Measurements from ENCODE around the gene RBFA.

RBFA gene

GRCh38 chr18:80041424-80041823, 7.2 kb downstream of the RBFA start:
- no peak overlapping the region for H3K4me3 ChIP-seq (ENCODE audit: low read length)
- H3K9me3 ChIP-seq (ENCODE audit: control insufficient read depth, insufficient read depth, low read length): no peaks in the 10 kb centered on the region
- peaks cover 76% of the 10 kb centered on the region for H3K36me3 ChIP-seq (ENCODE audit: control insufficient read depth, low read length)
- no peaks in the 10 kb centered on the region for H3K9me2 ChIP-seq (replicated peaks; ENCODE audit: control insufficient read depth, low read length)
- peaks cover 25% of the 10 kb centered on the region for H3K79me2 ChIP-seq (ENCODE audit: control insufficient read depth, low read length)
- H3K4me1 ChIP-seq (ENCODE audit: control insufficient read depth, low read length): no peaks in the 10 kb centered on the region
- no peak overlapping the region for H3K4me2 ChIP-seq (ENCODE audit: low read length)
- no peaks in the 10 kb centered on the region for H4K20me1 ChIP-seq (ENCODE audit: control insufficient read depth, insufficient read depth, low read depth, low read length)
- no peaks in the 10 kb centered on the region for H3K27me3 ChIP-seq (ENCODE audit: control insufficient read depth, low read length)
- H3K27ac ChIP-seq (ENCODE audit: low read depth, low read length): no peak overlapping the region
- no peaks in the 10 kb centered on the region for H3F3A ChIP-seq (ENCODE audit: control insufficient read depth, insufficient read depth)
- TF ChIP-seq EZH2phosphoT487 (IDR thresholded peaks at IDR 0.05; ENCODE audit: borderline replicate concordance, low read length) (no peak), CTCF (IDR thresholded peaks at IDR 0.05; ENCODE audit: low read depth, low read length, poor library complexity, severe bottlenecking) (no peak)

- no peaks in the 10 kb centered on the region for H4K20me1 ChIP-seq (ENCODE audit: control insufficient read depth, insufficient read depth, low read depth, low read length)
- peaks cover 16% of the 10 kb centered on the region for H3K79me2 ChIP-seq (ENCODE audit: control insufficient read depth, low read length)
- H3K4me1 ChIP-seq (ENCODE audit: control insufficient read depth, low read length): no peaks in the 10 kb centered on the region
- no peak overlapping the region for H3K4me2 ChIP-seq (ENCODE audit: low read length)
- H3K4me3 ChIP-seq (ENCODE audit: low read length): no peak overlapping the region
- H3K9me3 ChIP-seq (ENCODE audit: control insufficient read depth, insufficient read depth, low read length): no peaks in the 10 kb centered on the region
- H3K27ac ChIP-seq (ENCODE audit: low read depth, low read length): no peak overlapping the region
- H3K27me3 ChIP-seq (ENCODE audit: control insufficient read depth, low read length): no peaks in the 10 kb centered on the region
- H3F3A ChIP-seq (ENCODE audit: control insufficient read depth, insufficient read depth): no peaks in the 10 kb centered on the region
- TF ChIP-seq EZH2phosphoT487 (IDR thresholded peaks at IDR 0.05; ENCODE audit: borderline replicate concordance, low read length) (no peak), CTCF (IDR thresholded peaks at IDR 0.05; ENCODE audit: low read depth, low read length, poor library complexity, severe bottlenecking) (no peak)
- peaks cover 78% of the 10 kb centered on the region for H3K36me3 ChIP-seq (ENCODE audit: control insufficient read depth, low read length)
- H3K9me2 ChIP-seq (replicated peaks; ENCODE audit: control insufficient read depth, low read length): no peaks in the 10 kb centered on the region
Measured at GRCh38 chr18:80042785-80043184, 8.6 kb downstream of the RBFA start.

- Histone ChIP-seq H3K27me3 (ENCODE audit: control insufficient read depth, low read length) (no peaks in the 10 kb centered on the region), H3K79me2 (ENCODE audit: control insufficient read depth, low read length) (peaks cover 9% of the 10 kb centered on the region), H4K20me1 (ENCODE audit: control insufficient read depth, insufficient read depth, low read depth, low read length) (no peaks in the 10 kb centered on the region), H3K36me3 (ENCODE audit: control insufficient read depth, low read length) (peaks cover 77% of the 10 kb centered on the region), H3K4me2 (ENCODE audit: low read length) (no peak overlapping the region), H3K4me1 (ENCODE audit: control insufficient read depth, low read length) (no peaks in the 10 kb centered on the region), H3F3A (ENCODE audit: control insufficient read depth, insufficient read depth) (no peaks in the 10 kb centered on the region), H3K4me3 (ENCODE audit: low read length) (no peak overlapping the region), H3K9me3 (ENCODE audit: control insufficient read depth, insufficient read depth, low read length) (no peaks in the 10 kb centered on the region), H3K9me2 (replicated peaks; ENCODE audit: control insufficient read depth, low read length) (no peaks in the 10 kb centered on the region), H3K27ac (ENCODE audit: low read depth, low read length) (no peak overlapping the region)
- TF ChIP-seq EZH2phosphoT487 (IDR thresholded peaks at IDR 0.05; ENCODE audit: borderline replicate concordance, low read length) (no peak), CTCF (IDR thresholded peaks at IDR 0.05; ENCODE audit: low read depth, low read length, poor library complexity, severe bottlenecking) (no peak)
Measured at GRCh38 chr18:80044072-80044471, 9.8 kb downstream of the RBFA start.

All from DOHH2 (cell line).